Liver (tissue), 9 donors: ENCODE data around the gene OPN1SW. TPM values are rescaled to one million over a fixed set of nuclear protein-coding genes. Genes with fewer than 3 reads are reported as not detected.

Experiments used
- DNase-seq: peaks from one replicate; pipeline ENCODE4 v3.0.0-alpha.2; 2017; ENCODE audit warnings: low spot score
- H3K27ac ChIP-seq, 2 donors: one replicate each; pipeline ENCODE4 v1.7.0; 2013; ENCODE audit warnings: inconsistent platforms in 2 of 2, low read length in 2 of 2, control low read depth in 1 of 2, low read depth in 1 of 2, mild to moderate bottlenecking in 1 of 2
- H3K27me3 ChIP-seq, 4 donors: one replicate each; pipeline versions ENCODE4 v1.6.1 to v1.7.0; 2013; ENCODE audit warnings: low read length in 3 of 4, inconsistent platforms in 1 of 4, mild to moderate bottlenecking in 1 of 4, moderate library complexity in 1 of 4; ENCODE audit not compliant: control insufficient read depth in 4 of 4, insufficient read depth in 4 of 4
- H3K36me3 ChIP-seq, 4 donors: one replicate each; pipeline versions ENCODE4 v1.6.1 to v1.7.0; 2013; ENCODE audit warnings: low read length in 3 of 4, mild to moderate bottlenecking in 3 of 4, low read depth in 1 of 4, moderate library complexity in 1 of 4; ENCODE audit not compliant: control insufficient read depth in 4 of 4, insufficient read depth in 3 of 4
- H3K4me1 ChIP-seq, 4 donors: one replicate each; pipeline versions ENCODE4 v1.6.1 to v1.7.0; 2013; ENCODE audit warnings: low read length in 3 of 4, mild to moderate bottlenecking in 3 of 4, moderate library complexity in 1 of 4; ENCODE audit not compliant: control insufficient read depth in 4 of 4, insufficient read depth in 4 of 4
- H3K4me3 ChIP-seq, 3 donors: one replicate each; pipeline versions ENCODE4 v1.6.1 to v1.7.0; 2013; ENCODE audit warnings: low read length in 3 of 3, control low read depth in 1 of 3, low read depth in 1 of 3, mild to moderate bottlenecking in 1 of 3
- H3K9ac ChIP-seq, 2 donors: one replicate each; pipeline ENCODE4 v1.7.0; 2013; ENCODE audit warnings: low read length in 2 of 2, mild to moderate bottlenecking in 2 of 2, moderate library complexity in 2 of 2, control low read depth in 1 of 2, low read depth in 1 of 2
- H3K9me3 ChIP-seq, 4 donors: one replicate each; pipeline versions ENCODE4 v1.6.1 to v1.7.0; 2013; ENCODE audit warnings: low read length in 3 of 4; ENCODE audit not compliant: control insufficient read depth in 4 of 4
- ATF3 ChIP-seq: IDR thresholded peaks from 2 replicates; pipeline ENCODE4 v1.6.1; 2016; ENCODE audit warnings: antibody characterized with exemption
- EGR1 ChIP-seq, 2 donors: IDR thresholded peaks; 2 replicates each; pipeline ENCODE4 v1.6.1; 2016 to 2018; ENCODE audit warnings: antibody characterized with exemption in 2 of 2, low read depth in 2 of 2
- FOXA2 ChIP-seq: IDR thresholded peaks from 2 replicates; pipeline ENCODE4 v1.6.1; 2016; ENCODE audit warnings: antibody characterized with exemption
- GABPA ChIP-seq, 2 donors: IDR thresholded peaks in 1 of 2; conservative IDR thresholded peaks in 1 of 2; 2 replicates each; pipeline ENCODE4 v1.6.1; 2016; ENCODE audit warnings: antibody characterized with exemption in 2 of 2, mild to moderate bottlenecking in 1 of 2, moderate library complexity in 1 of 2
- HNF4A ChIP-seq, 2 donors: conservative IDR thresholded peaks; 2 replicates each; pipeline ENCODE4 v1.6.1; 2016; ENCODE audit warnings: antibody characterized with exemption in 2 of 2, mild to moderate bottlenecking in 2 of 2
- HNF4G ChIP-seq: IDR thresholded peaks from 2 replicates; pipeline ENCODE4 v1.6.1; 2016; ENCODE audit warnings: antibody characterized with exemption
- MAX ChIP-seq: IDR thresholded peaks from 2 replicates; pipeline ENCODE4 v1.6.1; 2016; ENCODE audit warnings: antibody characterized with exemption
- NR2F2 ChIP-seq: IDR thresholded peaks from 2 replicates; pipeline ENCODE4 v1.6.1; 2016; ENCODE audit warnings: antibody characterized with exemption
- REST ChIP-seq: IDR thresholded peaks from 2 replicates; pipeline ENCODE4 v1.6.1; 2016; ENCODE audit warnings: antibody characterized with exemption, mild to moderate bottlenecking
- RXRA ChIP-seq, 2 donors: IDR thresholded peaks; 2 replicates each; pipeline ENCODE4 v1.6.1; 2017 to 2018; ENCODE audit warnings: antibody characterized with exemption in 2 of 2, mild to moderate bottlenecking in 1 of 2
- TAF1 ChIP-seq: conservative IDR thresholded peaks from 2 replicates; pipeline ENCODE4 v1.6.1; 2016; ENCODE audit warnings: antibody characterized with exemption, mild to moderate bottlenecking
- YY1 ChIP-seq: IDR thresholded peaks from 2 replicates; pipeline ENCODE4 v1.6.1; 2016; ENCODE audit warnings: antibody characterized with exemption, mild to moderate bottlenecking
- WGBS: extraction: QIAGEN DNeasy Blood & Tissue Kit; methylation state at CpG from one replicate; pipeline ENCODE4 v1.1.7; 2013; 5-methylcytosine and 5-hydroxymethylcytosine counted together
- polyA plus RNA-seq, 2 donors: library from polyadenylated mRNA; stranded (reverse) in 1 of 2; unstranded in 1 of 2; fragments of 200-250 nt in 1 of 2; fragments of >200 nt in 1 of 2; fragmentation: Nextera tagmentation in 1 of 2; extraction: Ambion mirVana in 1 of 2; gene quantifications; one replicate each; pipeline versions ENCODE4 v1.2.1 to v1.2.3, GENCODE V29; 2013 to 2015
- total RNA-seq, 2 donors: library from RNA; depleted of rRNA; stranded (reverse); fragments of >200 nt; gene quantifications; one replicate each; pipeline ENCODE4 v1.2.3, GENCODE V29; 2014
- donor health status: healthy.
- donor health status: healthy.
- donor health status: healthy.
- donor health status: healthy.
- donor health status: healthy.

The OPN1SW gene
- total and polyA plus RNA-seq, 4 donors: 0.29 TPM; not detected in 3

- Histone ChIP-seq H3K4me3 (no peak overlapping the region), H3K27me3 (no peaks in the 10 kb centered on the region), H3K27ac (no peak overlapping the region), H3K9me3 (no peaks in the 10 kb centered on the region), H3K4me1 (no peaks in the 10 kb centered on the region), H3K36me3 (no peaks in the 10 kb centered on the region), H3K9ac (no peak overlapping the region)
- 92% methylated on average over 5 of the region's 5 CpGs for WGBS
- TF ChIP-seq RXRA (IDR thresholded peaks at IDR 0.05): no peak
- no peak for TF ChIP-seq TAF1
- TF ChIP-seq GABPA (IDR thresholded peaks at IDR 0.05 in 1 of 2, conservative IDR thresholded peaks at IDR 0.05 in 1 of 2): no peak
- no peak for TF ChIP-seq HNF4A (conservative IDR thresholded peaks at IDR 0.05)
- no peak for TF ChIP-seq EGR1 (IDR thresholded peaks at IDR 0.05; ENCODE audit: low read depth in 2 of 2)
- no peak for TF ChIP-seq HNF4G
- no peak for TF ChIP-seq MAX
- TF ChIP-seq NR2F2: no peak
- no peak for TF ChIP-seq ATF3
- no peak for DNase-seq
Observed at GRCh38 chr7:128781126-128781525, 5.5 kb upstream of the OPN1SW start.

GRCh38 chr7:128778946-128779345 is 3.4 kb upstream of the OPN1SW start:
- TF ChIP-seq HNF4G (no peak), YY1 (no peak), ATF3 (no peak), GABPA (IDR thresholded peaks at IDR 0.05 in 1 of 2, conservative IDR thresholded peaks at IDR 0.05 in 1 of 2) (no peak), RXRA (IDR thresholded peaks at IDR 0.05) (no peak), FOXA2 (no peak), REST (no peak)
- Histone ChIP-seq H3K27ac (no peak overlapping the region), H3K9me3 (no peaks in the 10 kb centered on the region), H3K36me3 (no peaks in the 10 kb centered on the region), H3K9ac (no peak overlapping the region), H3K27me3 (no peaks in the 10 kb centered on the region), H3K4me1 (no peaks in the 10 kb centered on the region), H3K4me3 (no peak overlapping the region)
- no peak for DNase-seq
- 87% methylated on average over 5 of the region's 5 CpGs for WGBS
